ENCODE data around the gene CAND2.

Gene CAND2

DNA sequence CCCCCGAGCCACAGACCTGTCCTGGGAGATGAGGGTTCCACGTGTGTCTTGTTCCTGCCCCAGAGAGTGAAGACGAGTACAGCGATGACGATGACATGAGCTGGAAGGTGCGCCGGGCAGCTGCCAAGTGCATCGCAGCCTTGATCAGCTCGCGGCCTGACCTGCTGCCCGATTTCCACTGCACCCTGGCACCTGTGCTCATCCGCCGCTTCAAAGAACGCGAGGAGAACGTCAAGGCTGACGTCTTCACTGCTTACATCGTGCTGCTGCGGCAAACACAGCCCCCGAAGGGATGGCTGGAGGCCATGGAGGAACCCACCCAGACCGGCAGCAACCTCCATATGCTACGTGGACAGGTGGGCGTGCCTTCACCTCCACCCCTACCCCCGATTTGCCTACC lies 18.6 kb downstream of the CAND2 start:
- in situ Hi-C loops (cut with HindIII; ENCODE audit: low sequenced_read_pairs): no loop called here
- TF ChIP-seq CTCF (IDR thresholded peaks at IDR 0.05; ENCODE audit: low read depth, low read length): no peak
- DNase-seq (ENCODE audit: low read depth, low spot score): no peak
- no peak overlapping the region for H3K4me3 ChIP-seq (ENCODE audit: low read depth, low read length)

DNA sequence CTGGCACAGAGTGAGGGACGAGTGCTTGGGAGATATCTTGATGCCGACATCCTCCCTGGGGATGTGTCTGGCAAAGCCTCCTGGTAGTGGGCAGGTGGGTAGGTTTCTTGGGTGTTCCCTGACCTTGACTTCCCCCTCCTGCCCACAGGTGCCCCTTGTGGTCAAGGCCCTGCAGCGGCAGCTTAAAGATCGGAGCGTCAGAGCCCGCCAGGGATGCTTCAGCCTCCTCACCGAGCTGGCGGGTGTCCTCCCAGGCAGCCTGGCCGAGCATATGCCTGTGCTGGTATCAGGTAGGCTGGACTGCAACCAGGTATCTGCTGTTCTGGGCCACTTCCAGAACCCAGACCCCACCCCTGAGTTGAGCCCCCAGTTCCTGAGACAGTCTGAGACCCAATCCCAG lies 19.2 kb downstream of the CAND2 start:
- no peak overlapping the region for H3K4me3 ChIP-seq (ENCODE audit: low read depth, low read length)
- no peak for TF ChIP-seq CTCF (IDR thresholded peaks at IDR 0.05; ENCODE audit: low read depth, low read length)
- in situ Hi-C loops (cut with HindIII; ENCODE audit: low sequenced_read_pairs): no loop called here
- DNase-seq (ENCODE audit: low read depth, low spot score): no peak

- H3K4me3 ChIP-seq (ENCODE audit: low read depth, low read length): no peak overlapping the region
- DNase-seq (ENCODE audit: low read depth, low spot score): no peak
- in situ Hi-C loops (cut with HindIII; ENCODE audit: low sequenced_read_pairs): no loop called here
- TF ChIP-seq CTCF (IDR thresholded peaks at IDR 0.05; ENCODE audit: low read depth, low read length): no peak
These were observed 20.3 kb downstream of the CAND2 start for GRCh38 chr3:12816521-12817342.

DNA sequence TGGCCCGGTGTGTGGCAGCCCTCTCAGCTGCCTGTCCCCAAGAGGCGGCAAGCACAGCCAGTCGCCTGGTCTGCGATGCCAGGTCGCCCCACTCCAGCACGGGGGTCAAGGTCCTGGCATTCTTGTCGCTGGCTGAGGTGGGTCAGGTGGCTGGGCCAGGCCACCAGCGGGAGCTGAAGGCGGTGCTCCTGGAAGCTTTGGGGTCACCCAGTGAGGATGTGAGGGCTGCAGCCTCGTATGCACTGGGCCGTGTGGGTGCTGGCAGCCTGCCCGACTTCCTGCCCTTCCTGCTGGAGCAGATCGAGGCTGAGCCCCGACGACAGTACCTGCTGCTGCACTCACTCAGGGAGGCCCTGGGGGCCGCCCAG lies 20.8 kb downstream of the CAND2 start:
- no peak overlapping the region for H3K4me3 ChIP-seq (ENCODE audit: low read depth, low read length)
- in situ Hi-C loops (cut with HindIII; ENCODE audit: low sequenced_read_pairs): no loop called here
- no peak for TF ChIP-seq CTCF (IDR thresholded peaks at IDR 0.05; ENCODE audit: low read depth, low read length)
- DNase-seq (ENCODE audit: low read depth, low spot score): no peak

GRCh38 chr3:12818273-12818672 lies 21.8 kb downstream of the CAND2 start:
- DNase-seq (ENCODE audit: low read depth, low spot score): no peak
- no peak for TF ChIP-seq CTCF (IDR thresholded peaks at IDR 0.05; ENCODE audit: low read depth, low read length)
- in situ Hi-C loops (cut with HindIII; ENCODE audit: low sequenced_read_pairs): no loop called here
- no peak overlapping the region for H3K4me3 ChIP-seq (ENCODE audit: low read depth, low read length)

- no peak for DNase-seq (ENCODE audit: low read depth, low spot score)
- no peak for TF ChIP-seq CTCF (IDR thresholded peaks at IDR 0.05; ENCODE audit: low read depth, low read length)
- H3K4me3 ChIP-seq (ENCODE audit: low read depth, low read length): no peak overlapping the region
- in situ Hi-C loops (cut with HindIII; ENCODE audit: low sequenced_read_pairs): no loop called here
These were observed 22.3 kb downstream of the CAND2 start for GRCh38 chr3:12818773-12819172.
